Myocyte (in vitro differentiated cells): ENCODE results near the gene PRDX2. TPM values are rescaled to one million over a fixed set of nuclear protein-coding genes. Genes with fewer than 3 reads are reported as not detected.
"Not testable (repeated sequence)": the region's sequence is repeated elsewhere in the genome, so short reads cannot be mapped to it uniquely, and the experiment has no call there.

Experiments
- DNase-seq: peaks from one replicate; pipeline ENCODE4 v3.0.0-alpha.2; 2012; ENCODE audit warnings: low read depth
- total RNA-seq: library from RNA; depleted of rRNA; stranded (reverse); fragments of >200 nt; gene quantifications from 2 replicates; pipeline ENCODE4 v1.2.3, GENCODE V29; 2014

Gene PRDX2
- total RNA-seq, 1 donor from 2014 or later, result 109 TPM

DNA sequence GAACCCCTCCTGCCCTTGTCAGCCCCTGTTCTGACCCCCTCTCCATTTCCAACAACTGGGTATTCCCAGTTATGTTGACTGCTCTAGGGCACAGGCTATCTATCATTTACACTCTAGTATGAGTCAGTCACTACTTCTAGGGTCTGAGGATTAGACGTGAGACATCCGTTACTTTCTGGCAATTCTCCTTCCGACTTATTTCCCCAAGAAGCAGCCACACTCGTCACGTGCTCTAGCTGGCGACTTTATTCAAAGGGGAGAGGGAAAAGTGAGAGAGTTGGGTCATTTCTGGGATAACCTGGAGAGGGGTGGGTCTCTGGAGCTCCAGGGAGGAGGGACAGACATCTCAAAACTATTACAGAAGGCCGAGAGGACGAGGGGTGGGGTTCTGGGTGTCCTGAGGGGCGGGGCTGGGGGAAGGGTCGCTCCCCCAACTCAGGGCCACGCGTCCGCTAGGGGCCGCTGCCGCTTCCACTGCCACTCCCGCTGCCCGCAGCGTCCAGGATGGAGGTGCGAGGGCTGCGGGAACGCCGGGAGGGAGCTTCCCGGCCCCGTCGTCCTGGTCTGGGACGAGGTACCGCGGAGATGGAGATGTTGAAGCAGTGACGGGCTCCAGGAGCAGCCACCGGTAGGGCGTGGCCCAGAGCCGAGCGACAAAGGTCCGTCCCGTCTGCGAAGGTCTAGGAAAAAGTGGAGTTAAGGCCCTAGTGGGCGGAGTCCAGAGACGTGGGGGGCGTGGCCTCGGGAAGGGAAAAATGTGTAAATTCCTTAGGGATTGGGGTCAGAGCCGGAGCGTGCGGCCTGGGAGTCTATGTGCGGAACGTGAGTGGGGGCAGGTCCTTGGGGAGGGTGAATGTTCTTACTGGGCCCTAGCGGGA lies 23.9 kb upstream of the PRDX2 start:
- DNase-seq, result no peak

DNA sequence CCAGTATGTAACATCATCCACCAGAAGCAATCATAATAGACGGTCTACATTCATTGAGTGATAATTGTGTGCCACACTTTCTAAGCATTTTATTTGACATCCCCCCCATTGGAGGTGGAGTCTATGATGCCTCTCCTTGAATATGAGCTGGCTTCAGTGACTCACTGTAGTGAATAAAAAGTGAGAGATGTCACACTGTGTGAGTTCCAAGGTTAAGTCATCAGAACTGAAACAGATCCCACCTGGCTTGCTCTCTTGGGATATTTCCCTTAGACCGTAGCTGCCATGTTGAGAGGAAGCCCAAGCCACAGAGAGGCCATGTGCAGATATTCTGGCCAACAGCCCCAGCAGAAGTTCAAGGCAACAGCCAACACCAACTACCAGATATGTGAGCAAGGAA lies 20.2 kb upstream of the PRDX2 start:
- DNase-seq, result no peak

DNA sequence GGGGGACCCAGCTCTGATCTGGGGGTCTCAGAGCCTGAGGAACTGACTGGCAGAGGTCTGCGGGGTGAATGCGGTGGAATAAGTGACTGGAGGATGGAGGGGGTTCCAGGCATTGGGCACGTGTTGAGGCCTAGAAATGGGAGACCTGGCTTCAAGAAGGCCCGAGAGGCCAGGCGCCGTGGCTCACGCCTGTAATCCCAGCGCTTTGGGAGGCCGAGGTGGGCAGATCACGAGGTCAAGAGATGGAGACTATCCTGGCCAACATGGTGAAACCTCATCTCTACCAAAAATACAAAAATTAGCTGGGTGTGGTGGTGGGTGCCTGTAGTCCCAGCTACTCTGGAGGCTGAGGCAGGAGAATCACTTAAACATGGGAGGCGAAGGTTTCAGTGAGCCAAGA lies 16.2 kb upstream of the PRDX2 start:
- DNase-seq, result not testable (repeated sequence)

DNA sequence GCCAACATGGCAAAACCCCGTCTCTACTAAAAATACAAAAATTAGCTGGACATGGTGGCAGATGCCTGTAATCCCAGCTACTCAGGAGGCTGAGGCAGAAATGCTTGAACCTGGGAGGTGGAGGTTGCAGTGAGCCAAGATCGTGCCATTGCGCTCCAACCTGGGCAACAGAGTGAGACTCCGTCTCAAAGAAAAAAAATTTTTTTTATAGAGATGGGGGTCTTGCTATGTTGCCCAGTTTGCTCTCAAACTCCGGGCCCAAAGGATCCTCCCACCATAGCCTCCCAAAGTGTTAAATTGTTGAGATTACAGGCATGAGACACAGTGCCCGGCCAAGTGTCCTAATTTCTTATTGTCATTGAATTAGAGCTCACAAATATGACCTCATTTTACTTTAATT lies 15.6 kb upstream of the PRDX2 start:
- not testable (repeated sequence) for DNase-seq

DNA sequence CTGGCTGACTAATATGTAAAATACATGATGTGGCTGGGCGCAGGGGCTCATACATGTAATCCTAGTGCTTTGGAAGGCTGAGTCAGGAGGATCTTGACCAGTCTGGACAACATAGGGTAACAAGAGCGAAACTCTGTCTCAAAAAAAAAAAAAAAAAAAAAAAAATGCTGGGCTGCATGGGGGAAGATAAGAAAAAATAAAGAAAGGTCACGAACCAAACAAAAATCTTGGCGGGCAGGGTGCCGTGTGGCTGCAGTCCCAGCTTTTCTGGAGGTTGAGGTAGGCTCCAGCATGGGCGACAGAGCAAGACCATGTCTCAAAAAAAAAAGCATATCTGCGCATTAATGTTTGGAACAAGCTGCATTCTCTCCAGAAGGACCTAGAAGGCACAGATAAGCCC lies 13.5 kb upstream of the PRDX2 start:
- no peak for DNase-seq

DNA sequence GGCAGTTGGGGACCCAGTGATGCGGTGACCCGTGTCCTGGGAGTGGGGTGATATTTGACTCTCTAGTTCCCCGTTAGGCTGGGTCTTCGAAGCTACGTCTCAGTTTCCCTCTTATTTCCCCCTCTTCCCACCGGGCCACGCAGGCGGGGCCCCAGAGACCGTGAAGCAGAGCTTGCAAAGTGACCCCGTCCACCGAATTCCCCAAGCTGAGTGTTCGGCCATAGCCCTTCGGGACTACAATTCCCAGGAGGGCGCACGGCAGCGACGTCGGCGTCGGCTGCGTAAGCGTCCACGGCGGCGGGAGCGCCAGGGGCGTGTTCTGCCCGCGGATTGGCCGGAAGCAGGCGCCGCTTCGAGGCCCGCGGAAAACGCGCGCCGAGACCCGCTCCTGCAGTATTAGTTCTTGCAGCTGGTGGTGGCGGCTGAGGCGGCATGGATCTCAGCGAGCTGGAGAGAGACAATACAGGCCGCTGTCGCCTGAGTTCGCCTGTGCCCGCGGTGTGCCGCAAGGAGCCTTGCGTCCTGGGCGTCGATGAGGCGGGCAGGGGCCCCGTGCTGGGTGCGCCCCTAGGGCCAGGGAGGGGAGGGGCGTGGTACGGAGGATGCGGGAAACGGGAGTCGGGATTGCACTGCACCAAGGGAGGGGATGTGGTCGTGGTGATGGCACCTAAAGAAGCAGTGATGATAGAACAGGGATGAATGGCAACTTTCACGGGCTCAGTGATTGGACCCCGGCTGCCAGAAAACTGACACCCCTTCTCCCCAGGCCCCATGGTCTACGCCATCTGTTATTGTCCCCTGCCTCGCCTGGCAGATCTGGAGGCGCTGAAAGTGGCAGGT lies 4.9 kb upstream of the PRDX2 start, which contains the start of gene RNASEH2A:
TSS of gene RNASEH2A (plus strand) at position 343 of the 840 bp plus-strand sequence. CDS start at position 433, 90 bp downstream.
- peak; percentile 90 for DNase-seq

DNA sequence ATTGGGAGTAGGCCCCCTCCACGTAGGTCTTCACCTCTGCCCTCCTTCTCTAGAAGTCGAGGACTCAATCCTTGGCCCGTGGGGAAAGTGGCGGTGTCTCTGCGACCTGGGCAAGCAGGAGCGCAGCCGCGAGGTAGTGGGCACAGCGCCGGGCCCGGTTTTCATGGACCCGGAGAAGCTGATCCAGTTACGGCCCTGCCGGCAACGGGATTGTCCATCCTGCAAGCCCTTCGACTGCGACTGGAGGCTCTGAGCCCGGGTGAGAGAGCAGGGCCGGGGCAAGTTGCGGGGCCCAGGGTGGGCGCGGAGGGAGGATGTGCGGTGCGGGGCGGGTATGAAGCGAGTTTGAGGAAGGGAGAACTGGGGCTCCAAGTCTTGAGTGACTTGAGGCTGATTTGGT lies 2.5 kb upstream of the PRDX2 start:
- DNase-seq, result no peak

DNA sequence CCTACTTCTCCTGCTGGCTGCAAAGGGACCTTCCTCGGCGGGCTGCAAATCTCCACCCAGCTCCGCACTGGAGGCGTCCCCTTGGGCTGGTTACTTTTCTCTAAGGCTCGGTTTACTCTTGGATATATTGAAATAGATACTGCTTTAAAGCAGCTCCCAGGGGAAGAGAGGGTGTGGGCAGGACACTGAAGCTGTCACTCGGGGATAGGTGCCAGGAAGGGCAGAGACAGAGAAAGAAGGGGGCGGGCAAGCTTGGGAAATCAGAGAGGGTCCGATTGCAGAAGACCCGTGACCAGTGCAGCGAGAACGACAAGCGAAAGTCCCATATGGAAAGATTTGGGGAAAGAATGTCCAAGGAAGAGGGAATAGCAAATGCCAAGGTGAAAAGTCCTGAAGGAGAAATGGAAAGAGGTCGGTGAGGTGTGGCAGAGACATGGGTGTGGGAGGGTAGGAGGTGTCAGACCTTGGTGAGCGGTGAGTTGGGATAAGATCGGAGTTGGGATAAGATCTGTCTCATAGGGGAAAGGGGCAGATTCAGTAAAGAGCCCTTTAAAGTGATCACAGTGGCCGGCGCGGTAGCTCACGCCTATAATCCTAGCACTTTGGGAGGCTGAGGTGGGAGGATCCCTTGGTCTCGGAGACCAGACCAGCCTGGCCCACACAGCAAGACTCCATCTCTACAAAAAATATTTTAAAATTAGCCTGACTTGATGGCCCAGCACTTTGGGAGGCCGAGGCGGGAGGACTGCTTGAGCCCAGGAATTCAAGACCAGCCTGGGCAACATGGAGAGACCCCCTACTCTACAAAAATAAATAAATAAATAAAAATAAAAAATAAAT lies 887 bp upstream of the PRDX2 start:
- DNase-seq, result no peak

DNA sequence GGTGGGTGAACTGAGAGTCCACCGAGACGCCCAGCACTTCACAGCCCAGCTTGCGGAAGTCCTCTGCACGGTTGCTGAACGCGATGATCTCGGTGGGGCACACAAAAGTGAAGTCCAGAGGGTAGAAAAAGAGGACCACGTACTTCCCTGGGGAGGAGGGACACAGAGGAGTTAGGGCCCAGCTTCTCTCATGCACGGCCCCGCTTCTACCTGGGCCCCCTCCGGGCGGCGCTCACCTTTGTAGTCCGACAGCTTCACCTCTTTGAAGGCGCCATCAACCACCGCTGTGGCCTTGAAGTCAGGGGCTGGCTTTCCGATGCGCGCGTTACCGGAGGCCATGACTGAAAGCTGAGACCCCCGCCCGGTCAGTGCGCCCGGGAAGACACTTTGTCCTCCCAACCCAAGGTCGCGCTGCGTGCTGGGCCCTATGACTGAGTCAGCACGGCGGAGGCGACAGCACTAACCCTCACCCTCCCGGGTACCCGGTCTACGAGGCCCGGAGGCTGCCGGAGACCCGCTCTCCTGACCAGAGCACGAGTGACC lies 606 bp downstream of the PRDX2 start:
- no peak for DNase-seq

DNA sequence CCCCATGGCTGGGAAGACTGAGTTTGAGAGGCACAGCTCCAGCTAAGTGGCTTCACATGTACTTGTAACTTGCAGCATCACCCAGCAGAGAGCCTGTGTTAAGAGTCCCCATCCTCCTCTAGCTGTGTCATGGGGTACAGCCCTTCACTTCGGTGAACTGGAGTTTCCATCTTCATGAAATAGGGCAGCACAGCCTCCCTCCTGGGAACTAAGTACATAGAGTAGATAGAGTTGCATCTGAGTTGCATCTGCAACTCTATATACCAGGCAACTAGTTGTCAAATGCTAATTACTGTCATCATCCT lies 1.2 kb downstream of the PRDX2 start:
- DNase-seq, result no peak

DNA sequence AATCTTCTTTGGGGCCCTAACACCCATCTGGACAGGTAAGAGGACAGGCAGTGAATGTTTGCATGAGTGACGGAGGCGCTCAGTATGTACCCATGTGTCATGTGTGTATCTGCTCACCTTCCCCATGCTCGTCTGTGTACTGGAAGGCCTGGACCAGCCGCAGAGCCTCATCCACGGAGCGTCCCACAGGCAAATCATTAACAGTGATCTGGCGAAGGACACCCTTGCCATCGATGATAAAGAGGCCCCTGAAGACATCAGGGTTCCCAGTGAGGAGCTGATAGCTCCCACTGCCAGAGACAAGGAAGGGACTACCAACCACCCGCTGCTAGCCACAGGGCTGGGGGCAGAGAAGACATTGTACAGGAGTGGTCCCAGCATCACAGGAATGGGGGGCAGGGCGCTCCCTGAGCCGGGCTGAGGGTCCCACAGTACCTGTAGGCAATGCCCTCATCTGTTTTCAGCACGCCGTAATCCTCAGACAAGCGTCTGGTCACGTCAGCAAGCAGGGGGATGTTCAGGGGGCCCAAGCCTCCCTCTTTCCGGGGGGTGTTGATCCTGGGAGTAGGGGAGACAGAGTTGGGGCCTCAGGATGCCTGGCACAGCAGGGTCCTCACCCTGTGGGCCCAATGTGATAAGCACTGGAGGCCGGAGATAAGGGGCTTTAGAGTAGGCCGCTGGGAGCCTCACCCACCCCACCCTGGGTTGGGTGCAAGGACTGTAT lies 1.7 kb downstream of the PRDX2 start:
- DNase-seq, result no peak

DNA sequence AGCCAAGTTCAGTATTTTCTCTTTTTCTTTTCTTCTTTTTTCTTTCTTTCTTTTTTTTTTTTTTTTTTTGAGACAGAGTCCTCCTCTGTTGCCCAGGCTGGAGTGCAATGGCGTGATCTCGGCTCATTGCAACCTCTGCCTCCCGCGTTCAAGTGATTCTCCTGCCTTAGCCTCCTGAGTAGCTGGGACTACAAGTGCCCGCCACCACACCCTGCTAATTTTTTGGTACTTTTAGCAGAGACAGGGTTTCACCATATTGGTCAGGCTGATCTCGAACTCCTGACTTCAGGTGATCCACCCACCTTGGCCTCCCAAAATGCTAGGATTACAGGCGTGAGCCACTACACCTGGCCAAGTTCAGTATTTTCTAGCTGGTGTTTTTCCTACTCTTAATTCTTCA lies 4.0 kb downstream of the PRDX2 start:
- not testable (repeated sequence) for DNase-seq

DNA sequence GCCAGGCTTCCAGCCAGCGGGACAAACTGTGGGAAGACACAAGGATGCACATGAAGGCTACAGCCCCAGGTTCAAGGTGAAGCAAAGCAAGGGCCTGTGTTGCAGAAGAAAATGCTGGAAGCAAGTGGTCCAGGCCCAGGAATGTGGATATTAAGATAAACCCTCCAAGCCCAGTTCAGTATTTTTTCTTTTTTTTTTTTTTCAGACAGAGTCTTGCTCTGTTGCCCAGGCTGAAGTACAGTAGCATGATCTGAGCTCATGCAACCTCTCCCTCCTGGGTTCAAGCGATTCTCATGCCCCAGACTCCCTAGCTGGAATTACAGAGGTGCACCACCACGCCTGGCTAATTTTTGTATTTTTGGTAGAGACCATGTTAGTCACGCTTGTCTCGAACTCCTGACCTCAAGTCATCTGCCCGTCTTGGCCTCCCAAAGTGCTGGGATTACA lies 4.4 kb downstream of the PRDX2 start:
- DNase-seq, result no peak

DNA sequence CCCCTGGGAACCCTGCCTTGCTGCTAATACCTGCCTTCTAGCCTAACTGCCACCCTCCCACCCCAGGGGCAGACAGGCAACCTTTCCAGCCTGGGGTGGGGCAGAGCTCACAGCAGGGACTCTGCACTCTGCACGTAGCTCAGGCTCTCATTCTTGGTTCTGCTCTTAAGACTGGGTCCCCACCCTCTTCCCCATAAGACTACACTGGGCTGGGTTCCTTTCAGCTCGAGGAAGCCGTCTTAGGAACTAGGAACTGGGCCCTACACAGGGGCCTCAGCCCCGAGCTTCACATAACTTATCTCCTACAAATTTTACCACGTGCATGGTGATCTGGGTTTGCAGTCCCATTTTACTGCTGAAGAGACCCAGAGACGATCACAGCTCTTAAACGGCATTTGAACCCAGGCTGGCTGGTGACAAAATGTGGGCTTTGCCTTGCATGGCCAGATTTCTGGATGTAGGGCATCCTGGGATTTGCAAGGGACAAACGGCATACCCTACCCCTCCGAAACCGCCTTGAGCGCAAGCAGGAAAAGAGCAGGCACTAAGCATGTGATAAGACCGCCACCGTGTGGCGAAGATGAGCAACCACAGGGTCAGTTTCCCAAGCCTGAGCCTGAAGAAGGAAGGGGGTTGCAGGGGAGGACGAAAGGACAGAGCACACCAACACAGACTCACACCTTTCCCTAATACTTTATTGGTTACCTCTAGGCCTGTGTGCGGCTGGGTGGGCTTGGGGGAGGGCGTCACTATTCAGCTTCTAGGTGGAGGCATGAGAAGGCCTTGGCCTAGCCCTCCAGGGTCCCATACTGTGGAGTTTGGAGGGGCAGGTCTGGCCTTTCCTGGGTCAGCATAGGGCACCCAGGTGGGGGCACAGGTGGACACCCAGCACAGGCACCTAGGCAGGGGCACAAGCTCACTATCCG lies 5.2 kb downstream of the PRDX2 start:
- peak; percentile 84 for DNase-seq

DNA sequence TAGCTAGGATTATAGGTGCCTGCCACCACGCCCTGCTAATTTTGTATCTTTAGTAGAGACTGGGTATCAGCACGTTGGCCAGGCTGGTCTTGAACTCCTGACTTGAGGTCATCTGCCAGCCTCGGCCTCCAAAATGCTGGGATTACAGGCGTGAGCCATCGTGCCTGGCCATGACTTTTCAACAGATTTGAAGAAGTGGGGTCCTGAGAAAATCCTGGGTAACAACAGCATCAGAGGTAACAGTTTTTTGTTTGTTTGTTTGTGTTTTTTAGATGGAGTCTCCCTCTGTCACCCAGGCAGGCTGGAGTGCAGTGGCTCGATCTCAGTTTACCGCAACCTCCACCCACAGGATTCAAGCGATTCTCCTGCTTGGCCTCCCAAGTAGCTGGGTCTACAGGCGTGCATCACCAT lies 6.6 kb downstream of the PRDX2 start:
- DNase-seq, result peak; percentile 9

DNA sequence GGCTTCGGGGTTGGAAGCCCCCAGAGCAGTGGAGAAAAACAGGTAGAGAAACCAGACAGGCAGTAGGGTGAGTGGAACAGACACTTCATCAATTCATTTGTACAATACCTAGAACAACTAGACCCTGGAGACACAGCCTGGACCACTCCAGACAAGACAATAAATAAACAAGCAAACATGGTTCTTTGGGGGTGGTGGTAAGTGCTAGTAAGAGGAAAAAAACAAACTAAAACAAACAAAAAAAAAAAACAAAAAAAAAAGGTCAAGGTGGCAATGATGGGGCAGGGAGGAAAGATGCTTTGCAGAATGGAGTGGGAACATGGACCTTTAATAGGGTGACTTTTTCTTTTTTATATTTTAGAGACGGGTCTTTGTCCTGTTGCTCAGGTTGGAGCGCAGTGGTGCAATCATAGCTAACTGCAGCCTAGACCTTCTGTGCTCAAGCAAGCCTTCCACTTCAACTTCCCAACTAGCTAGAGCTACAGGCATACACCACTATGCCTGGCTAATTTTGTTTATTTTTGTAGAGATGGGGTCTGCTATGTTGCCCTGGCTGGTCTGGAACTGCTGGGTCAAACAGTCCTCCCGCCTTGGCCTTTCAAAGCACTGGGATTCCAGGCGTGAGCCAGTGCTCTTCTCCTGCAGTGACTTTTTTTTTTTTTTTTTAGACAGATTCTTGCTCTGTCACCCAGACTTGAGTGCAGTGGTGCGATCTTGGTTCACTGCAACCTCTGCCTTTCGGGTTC lies 7.2 kb downstream of the PRDX2 start:
- peak; percentile 38 for DNase-seq

DNA sequence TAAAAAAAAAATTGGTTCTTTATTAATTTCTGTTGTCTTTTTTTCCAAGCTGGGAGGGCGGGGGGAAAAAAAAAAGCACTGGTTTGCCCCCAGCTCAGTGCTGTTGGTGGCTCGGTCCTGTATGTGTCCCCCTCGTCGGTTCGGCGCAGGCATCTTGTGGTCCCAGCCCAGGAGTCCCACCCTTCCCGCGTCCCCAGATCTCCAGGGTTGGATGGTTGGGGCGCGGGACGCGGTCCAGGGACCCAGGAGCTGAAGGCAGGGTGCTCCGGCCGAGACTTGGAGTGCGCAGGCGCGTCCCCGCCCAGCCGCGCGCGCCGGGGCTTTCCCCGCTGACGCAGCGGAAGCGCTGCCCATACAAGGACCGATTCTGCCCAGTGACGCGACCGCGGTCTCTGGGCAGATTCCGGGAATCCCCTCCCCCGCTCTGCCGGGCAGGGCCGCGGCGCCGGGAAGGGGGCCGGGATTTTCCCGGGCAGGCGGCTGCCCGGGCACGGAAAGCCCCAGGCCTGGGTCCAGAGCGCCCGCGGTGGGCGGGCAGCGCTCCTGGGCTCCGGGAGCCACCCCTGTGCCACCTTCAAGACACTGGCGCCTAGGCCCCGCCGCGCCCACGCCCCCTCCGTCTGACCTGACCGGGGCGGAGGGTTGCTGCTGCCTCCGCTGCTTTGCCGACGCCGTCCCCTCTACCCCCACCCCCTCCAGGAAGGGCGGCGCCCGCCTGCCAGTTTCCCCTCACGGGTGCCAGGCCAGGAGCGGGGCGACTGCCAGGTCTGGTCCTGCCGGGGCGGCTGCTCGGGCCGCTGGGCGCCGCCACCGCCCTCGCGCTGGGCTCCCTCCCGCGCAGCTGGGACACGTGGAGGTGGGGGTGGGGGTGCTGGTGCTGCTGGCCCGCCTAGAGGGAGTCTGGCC lies 8.1 kb downstream of the PRDX2 start:
- peak; percentile 95 for DNase-seq
